NCI-H510A treated with DMSO at 0.1 percent for 48 hours (cell line): ENCODE results near the gene ANO8.

ENCODE experiments used
- DNase-seq: peaks from one replicate; lab custom pipeline; 2025; lab: John Stamatoyannopoulos, UW

ANO8 gene

GRCh38 chr19:17328517-17329365, 5.9 kb downstream of the ANO8 start:
- DNase-seq: no peak

- DNase-seq: no peak
These were observed 6.8 kb downstream of the ANO8 start for GRCh38 chr19:17327654-17328516.

- no peak for DNase-seq
These were observed 7.5 kb downstream of the ANO8 start for GRCh38 chr19:17327068-17327653.

DNA sequence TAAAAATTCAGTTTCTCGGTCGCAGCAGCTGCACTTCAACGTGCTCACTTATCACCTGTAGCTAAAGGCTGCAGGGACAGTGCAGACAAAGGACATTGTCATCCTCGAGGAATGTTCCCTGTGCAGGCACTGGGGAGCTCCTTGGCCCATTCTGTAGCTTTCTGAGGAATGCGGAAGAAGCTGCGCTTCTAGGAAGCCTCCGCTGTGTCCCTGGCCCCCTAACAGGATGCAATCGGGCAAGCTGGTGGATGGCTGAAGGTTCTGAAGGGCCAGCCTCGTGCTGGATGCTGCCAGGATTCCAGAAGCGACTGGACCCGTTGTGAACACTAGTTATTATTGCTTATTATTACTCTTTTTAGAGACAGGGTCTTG, 8.1 kb downstream of the ANO8 start:
- no peak for DNase-seq

GRCh38 chr19:17325881-17326594, 8.6 kb downstream of the ANO8 start:
- DNase-seq: no peak

DNA sequence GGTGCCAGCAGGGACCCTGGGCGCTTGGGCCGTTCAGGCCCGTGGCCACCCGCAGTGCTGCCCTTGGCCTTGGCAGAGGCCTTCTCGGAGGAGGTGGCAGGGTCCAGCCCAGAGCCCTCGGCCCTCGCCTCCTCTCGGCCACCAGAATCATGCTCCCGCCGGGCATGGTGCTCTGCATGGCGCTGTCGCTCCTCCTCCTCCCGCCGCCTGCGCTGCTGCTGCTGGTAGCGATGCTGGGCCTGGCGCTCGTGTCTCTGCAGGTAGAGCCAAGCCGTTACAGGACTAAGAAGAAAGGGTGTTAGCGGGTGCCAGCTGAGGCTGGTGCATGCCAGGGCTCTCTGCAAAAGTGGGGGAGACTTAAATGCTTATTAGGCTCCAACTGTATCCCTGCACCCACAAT, 9.5 kb downstream of the ANO8 start:
- no peak for DNase-seq

GRCh38 chr19:17324357-17325114, 10.1 kb downstream of the ANO8 start:
- DNase-seq: no peak

- DNase-seq: no peak
These were observed 10.7 kb downstream of the ANO8 start for GRCh38 chr19:17323964-17324332.

DNA sequence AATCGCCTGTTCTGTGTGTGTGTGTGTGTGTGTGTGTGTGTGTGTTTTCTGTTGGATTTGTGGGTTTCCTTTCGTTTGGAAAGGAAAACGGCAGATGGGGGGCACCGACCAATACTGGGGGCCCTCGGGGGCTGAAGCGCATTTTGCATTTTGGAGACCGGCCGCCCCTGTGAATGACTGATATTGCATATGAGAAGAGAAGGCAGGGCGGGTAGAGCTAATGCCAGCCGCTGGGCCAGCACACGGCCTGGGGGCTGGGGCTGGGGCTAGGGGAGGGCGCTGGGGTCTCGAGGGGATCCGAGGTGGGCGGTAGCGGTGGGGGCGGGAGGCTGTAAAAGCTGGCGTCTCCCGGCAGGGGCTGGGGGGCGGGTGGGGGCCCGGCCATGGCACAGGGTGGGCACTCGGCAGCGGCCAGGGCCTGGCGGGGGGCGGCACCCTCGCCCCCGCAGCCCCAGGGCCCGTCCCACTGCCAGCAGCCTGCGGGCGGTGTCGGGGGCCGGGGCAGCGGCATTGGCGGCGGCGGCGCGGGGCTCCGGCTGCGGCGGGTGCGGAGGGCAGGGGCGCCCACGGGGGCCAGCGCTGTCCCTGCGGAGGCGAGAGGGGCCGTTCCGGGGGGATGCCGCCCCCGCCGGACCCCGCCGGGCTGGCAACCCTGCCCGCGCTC, 11.2 kb downstream of the ANO8 start:
- no peak for DNase-seq

- no peak for DNase-seq
These were observed 11.8 kb downstream of the ANO8 start for GRCh38 chr19:17322854-17323253.

GRCh38 chr19:17321655-17322489, 12.8 kb downstream of the ANO8 start:
- DNase-seq: no peak

DNA sequence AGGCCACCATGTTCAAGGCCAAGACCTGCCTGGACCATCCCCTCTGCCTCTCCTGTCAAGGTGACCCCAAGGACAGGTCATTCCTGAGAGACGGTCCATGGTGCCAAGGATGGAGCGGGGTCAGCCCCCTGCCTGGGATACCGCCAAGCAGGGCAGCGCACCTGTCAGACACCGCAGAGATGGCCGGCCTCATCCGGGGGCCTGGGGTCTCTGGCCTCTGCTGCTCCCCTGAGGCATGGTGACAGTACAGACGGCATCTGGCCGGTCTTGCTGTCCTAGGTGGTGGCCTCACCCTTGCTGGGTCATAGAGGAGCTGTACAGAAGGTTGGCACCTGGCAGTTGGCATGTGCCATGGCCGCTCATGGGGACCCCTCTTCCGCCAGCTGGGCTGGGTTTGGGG, 14.2 kb downstream of the ANO8 start:
- DNase-seq: no peak

GRCh38 chr19:17319473-17320238, 15.0 kb downstream of the ANO8 start:
- no peak for DNase-seq

DNA sequence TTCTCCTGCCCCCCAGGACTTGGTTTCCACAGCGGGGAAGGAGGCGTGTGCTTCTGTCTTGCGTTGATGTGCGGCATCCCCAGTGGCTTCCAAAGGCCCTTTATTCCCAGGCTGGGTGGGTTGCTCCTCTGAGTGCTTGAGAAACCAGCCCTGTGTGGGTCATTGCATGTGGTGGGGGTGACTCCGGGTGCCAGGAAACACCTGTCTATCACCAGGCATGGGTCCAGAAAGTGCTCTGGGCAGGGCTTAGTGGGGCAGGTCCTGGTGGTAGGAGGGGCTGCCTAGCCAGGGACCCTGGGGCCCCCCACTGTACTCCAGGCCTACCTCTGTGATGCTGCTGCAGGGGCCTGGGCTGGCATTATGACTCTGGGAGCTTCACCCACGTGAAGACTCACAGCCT, 15.7 kb downstream of the ANO8 start:
- DNase-seq: no peak

DNA sequence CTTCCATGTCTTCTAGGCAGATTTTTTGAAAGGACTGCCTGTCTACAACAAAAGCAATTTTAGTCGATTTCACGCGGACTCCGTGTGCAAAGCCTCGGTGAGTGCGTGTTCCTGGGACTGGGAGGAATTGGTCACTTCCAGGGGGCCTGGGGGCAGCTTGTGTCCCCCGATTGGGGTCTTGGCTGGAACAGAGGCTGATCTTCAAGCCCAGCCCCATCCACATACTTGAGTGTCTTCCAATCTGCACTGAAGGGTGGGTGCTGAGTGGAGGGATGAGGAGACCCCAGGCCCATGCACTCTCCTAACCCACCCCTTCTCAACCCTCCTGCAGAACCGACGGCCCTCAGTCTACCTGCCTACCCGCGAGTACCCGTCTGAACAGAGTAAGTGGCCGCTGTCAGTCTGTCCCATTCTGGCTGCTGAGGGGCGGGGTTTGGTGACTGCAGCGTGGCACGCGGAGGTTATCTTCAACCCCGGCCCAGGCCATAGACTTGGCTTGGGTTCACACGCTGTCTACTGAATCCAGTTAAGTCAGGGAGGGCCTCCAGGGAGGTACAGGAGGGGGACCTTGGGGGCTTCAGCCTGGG, 20.6 kb downstream of the ANO8 start:
- no peak for DNase-seq

- no peak for DNase-seq
These were observed 22.2 kb downstream of the ANO8 start for GRCh38 chr19:17312189-17313113.

GRCh38 chr19:17311455-17312188, 23.0 kb downstream of the ANO8 start:
- no peak for DNase-seq
